Endothelial cell (in vitro differentiated cells): ENCODE data around the gene GAREM1. TPM values are rescaled to one million over a fixed set of nuclear protein-coding genes. Genes with fewer than 3 reads are reported as not detected.

ENCODE experiments used
- DNase-seq: peaks from one replicate; pipeline ENCODE4 v3.0.0; 2021; ENCODE audit warnings: low spot score
- H3K27ac Mint-ChIP-seq: one replicate; pipeline ENCODE4 v1.8.0; 2021; ENCODE audit warnings: mixed read lengths, inconsistent platforms; ENCODE audit not compliant: unreplicated experiment
- H3K27me3 Mint-ChIP-seq: one replicate; pipeline ENCODE4 v1.8.0; 2021; ENCODE audit warnings: mild to moderate bottlenecking, moderate library complexity, mixed read lengths, inconsistent platforms; ENCODE audit not compliant: unreplicated experiment
- H3K36me3 Mint-ChIP-seq: one replicate; pipeline ENCODE4 v1.8.0; 2021; ENCODE audit warnings: mild to moderate bottlenecking, low read depth, mixed read lengths, inconsistent platforms; ENCODE audit not compliant: unreplicated experiment
- H3K4me1 Mint-ChIP-seq: one replicate; pipeline ENCODE4 v1.8.0; 2021; ENCODE audit warnings: mild to moderate bottlenecking, mixed read lengths, inconsistent platforms; ENCODE audit not compliant: unreplicated experiment
- H3K4me3 Mint-ChIP-seq: one replicate; pipeline ENCODE4 v1.8.0; 2021; ENCODE audit warnings: mild to moderate bottlenecking, mixed read lengths, inconsistent platforms; ENCODE audit not compliant: unreplicated experiment
- H3K9me3 Mint-ChIP-seq: one replicate; pipeline ENCODE4 v1.8.0; 2021; ENCODE audit warnings: mixed read lengths, inconsistent platforms; ENCODE audit not compliant: unreplicated experiment
- CTCF ChIP-seq: fragments of 200-600 bp; sonication (generic); IDR thresholded peaks from one replicate; pipeline ENCODE4 v1.5.0; 2021; ENCODE audit warnings: antibody characterized with exemption; ENCODE audit not compliant: unreplicated experiment
- total RNA-seq: library from RNA; stranded (reverse); fragmentation: NEBNext Ultra II Directional; extraction: Animal tissue kit (Norgen Biotek cat#: 25700); gene quantifications from one replicate; pipeline ENCODE4 v1.2.1, GENCODE V29; 2021; ENCODE audit not compliant: unreplicated experiment

Gene GAREM1
- total RNA-seq, 1 donor from 2014 or later = 1.2 TPM

GRCh38 chr18:32460171-32460731 lies 10.4 kb downstream of the GAREM1 start:
- Mint-ChIP-seq H3K27me3 (no peaks in the 10 kb centered on the region), H3K4me3 (no peak overlapping the region), H3K9me3 (no peaks in the 10 kb centered on the region), H3K36me3 (no peaks in the 10 kb centered on the region), H3K27ac (no peak overlapping the region), H3K4me1 (no peaks in the 10 kb centered on the region)
- DNase-seq = no peak
- TF ChIP-seq CTCF = no peak

GRCh38 chr18:32459361-32460101 lies 11.2 kb downstream of the GAREM1 start:
- no peak for DNase-seq
- no peak overlapping the region for H3K4me3 Mint-ChIP-seq
- H3K4me1 Mint-ChIP-seq = no peaks in the 10 kb centered on the region
- no peak overlapping the region for H3K27ac Mint-ChIP-seq
- H3K27me3 Mint-ChIP-seq = no peaks in the 10 kb centered on the region
- H3K36me3 Mint-ChIP-seq = no peaks in the 10 kb centered on the region
- H3K9me3 Mint-ChIP-seq = no peaks in the 10 kb centered on the region
- no peak for TF ChIP-seq CTCF

- no peak overlapping the region for H3K27ac Mint-ChIP-seq
- DNase-seq = no peak
- no peaks in the 10 kb centered on the region for H3K36me3 Mint-ChIP-seq
- no peak overlapping the region for H3K4me3 Mint-ChIP-seq
- no peaks in the 10 kb centered on the region for H3K9me3 Mint-ChIP-seq
- no peak for TF ChIP-seq CTCF
- peaks cover 2% of the 10 kb centered on the region for H3K27me3 Mint-ChIP-seq
- H3K4me1 Mint-ChIP-seq = no peaks in the 10 kb centered on the region
Observed at GRCh38 chr18:32455361-32455760, 15.3 kb downstream of the GAREM1 start.

GRCh38 chr18:32454593-32454992 lies 16.1 kb downstream of the GAREM1 start:
- no peaks in the 10 kb centered on the region for H3K9me3 Mint-ChIP-seq
- no peaks in the 10 kb centered on the region for H3K4me1 Mint-ChIP-seq
- no peaks in the 10 kb centered on the region for H3K36me3 Mint-ChIP-seq
- DNase-seq = no peak
- H3K27me3 Mint-ChIP-seq = peaks cover 2% of the 10 kb centered on the region
- no peak overlapping the region for H3K4me3 Mint-ChIP-seq
- H3K27ac Mint-ChIP-seq = no peak overlapping the region
- TF ChIP-seq CTCF = no peak

- no peak for TF ChIP-seq CTCF
- Mint-ChIP-seq H3K27me3 (peaks cover 2% of the 10 kb centered on the region), H3K4me3 (no peak overlapping the region), H3K4me1 (no peaks in the 10 kb centered on the region), H3K9me3 (no peaks in the 10 kb centered on the region), H3K36me3 (no peaks in the 10 kb centered on the region), H3K27ac (no peak overlapping the region)
- no peak for DNase-seq
Observed at GRCh38 chr18:32450874-32451273, 19.8 kb downstream of the GAREM1 start.
